OCI-LY3 (cell line): ENCODE results near the gene CNTRL.
"Not testable (repeated sequence)": the region's sequence is repeated elsewhere in the genome, so short reads cannot be mapped to it uniquely, and the experiment has no call there.

Experiments used
- H2AFZ ChIP-seq: fragments of 200-600, 300-600 bp; shearing (Covaris generic); 2 replicates; pipeline ENCODE4 v1.6.0; 2014; ENCODE audit warnings: antibody characterized with exemption, low read depth, low read length
- H3K27ac ChIP-seq: fragments of 200-600, 300-600 bp; sonication (generic); 2 replicates; pipeline ENCODE4 v1.5.1; 2014; ENCODE audit warnings: mild to moderate bottlenecking, low read length, moderate library complexity, mixed read lengths
- H3K27me3 ChIP-seq: fragments of 200-600, 300-600 bp; sonication (generic); 2 replicates; pipeline ENCODE4 v1.6.1; 2014; ENCODE audit warnings: low read depth, low read length, mixed read lengths
- H3K36me3 ChIP-seq: fragments of 200-600, 300-600 bp; sonication (generic); replicated peaks from 2 replicates; pipeline ENCODE3; 2014; ENCODE audit warnings: low read depth, low read length, mixed read lengths
- H3K4me1 ChIP-seq: fragments of 300-600, 200-600 bp; sonication (generic); 2 replicates; pipeline ENCODE4 v1.6.1; 2014; ENCODE audit warnings: low read length, mixed read lengths
- H3K4me2 ChIP-seq: fragments of 200-600, 300-600 bp; sonication (generic); 2 replicates; pipeline ENCODE4 v1.6.1; 2014; ENCODE audit warnings: low read length, mixed read lengths
- H3K4me3 ChIP-seq: fragments of 300-600, 200-600 bp; sonication (generic); 2 replicates; pipeline ENCODE4 v1.5.1; 2014; ENCODE audit warnings: antibody characterized with exemption, mild to moderate bottlenecking, low read length, moderate library complexity
- H3K79me2 ChIP-seq: fragments of 300-600, 200-600 bp; shearing (Covaris generic); 2 replicates; pipeline ENCODE4 v1.6.1; 2014; ENCODE audit warnings: mild to moderate bottlenecking, low read length, mixed read lengths
- H3K9ac ChIP-seq: fragments of 300-600, 200-600 bp; shearing (Covaris generic); 2 replicates; pipeline ENCODE4 v1.6.0; 2014; ENCODE audit warnings: mild to moderate bottlenecking, low read length, moderate library complexity
- H3K9me3 ChIP-seq: fragments of 200-600, 300-600 bp; shearing (Covaris generic); 2 replicates; pipeline ENCODE4 v1.6.1; 2014; ENCODE audit warnings: low read length, mixed read lengths; ENCODE audit not compliant: insufficient read depth
- H4K20me1 ChIP-seq: fragments of 200-600, 300-600 bp; sonication (generic); 2 replicates; pipeline ENCODE4 v1.6.1; 2016; ENCODE audit warnings: low read length, mixed read lengths; ENCODE audit not compliant: insufficient read depth
- EZH2phosphoT487 ChIP-seq: fragments of 200-600 bp; shearing (Covaris generic); IDR thresholded peaks from 2 replicates; pipeline ENCODE4 v1.6.1; 2018; ENCODE audit warnings: antibody characterized with exemption, mixed run types, low read depth
- TF ChIP-seq, protein P1 (sequence below): fragments of 200-600, 300-600 bp; sonication (generic); IDR thresholded peaks from 2 replicates; pipeline ENCODE4 v1.5.1; 2014; ENCODE audit warnings: antibody characterized with exemption, low read length, low read depth

The CNTRL gene

DNA sequence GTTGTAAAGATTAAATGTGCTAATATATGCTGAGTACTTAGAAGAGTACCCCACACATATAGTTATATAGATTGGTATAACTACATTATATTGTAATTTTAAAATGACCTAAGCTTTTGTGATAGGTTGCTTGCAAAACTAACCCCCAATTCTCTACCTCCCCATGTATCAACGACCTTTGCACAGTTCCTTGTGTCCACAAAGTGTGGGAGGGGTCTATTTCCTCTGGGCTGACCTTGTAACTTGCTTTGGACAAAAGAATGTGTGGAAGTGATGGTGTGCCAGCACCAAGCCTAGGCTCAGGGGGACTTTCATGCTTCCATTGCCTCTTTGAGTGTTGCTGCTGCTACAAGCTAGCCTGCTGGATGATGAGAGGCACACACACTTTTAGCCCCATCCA is 45.3 kb upstream of the CNTRL start:
- H3K36me3 ChIP-seq, result no peaks in the 10 kb centered on the region
- no peaks in the 10 kb centered on the region for H3K4me1 ChIP-seq
- no peak overlapping the region for H3K27ac ChIP-seq
- H4K20me1 ChIP-seq, result no peaks in the 10 kb centered on the region
- no peak overlapping the region for H3K9ac ChIP-seq
- TF ChIP-seq, protein P1, sequence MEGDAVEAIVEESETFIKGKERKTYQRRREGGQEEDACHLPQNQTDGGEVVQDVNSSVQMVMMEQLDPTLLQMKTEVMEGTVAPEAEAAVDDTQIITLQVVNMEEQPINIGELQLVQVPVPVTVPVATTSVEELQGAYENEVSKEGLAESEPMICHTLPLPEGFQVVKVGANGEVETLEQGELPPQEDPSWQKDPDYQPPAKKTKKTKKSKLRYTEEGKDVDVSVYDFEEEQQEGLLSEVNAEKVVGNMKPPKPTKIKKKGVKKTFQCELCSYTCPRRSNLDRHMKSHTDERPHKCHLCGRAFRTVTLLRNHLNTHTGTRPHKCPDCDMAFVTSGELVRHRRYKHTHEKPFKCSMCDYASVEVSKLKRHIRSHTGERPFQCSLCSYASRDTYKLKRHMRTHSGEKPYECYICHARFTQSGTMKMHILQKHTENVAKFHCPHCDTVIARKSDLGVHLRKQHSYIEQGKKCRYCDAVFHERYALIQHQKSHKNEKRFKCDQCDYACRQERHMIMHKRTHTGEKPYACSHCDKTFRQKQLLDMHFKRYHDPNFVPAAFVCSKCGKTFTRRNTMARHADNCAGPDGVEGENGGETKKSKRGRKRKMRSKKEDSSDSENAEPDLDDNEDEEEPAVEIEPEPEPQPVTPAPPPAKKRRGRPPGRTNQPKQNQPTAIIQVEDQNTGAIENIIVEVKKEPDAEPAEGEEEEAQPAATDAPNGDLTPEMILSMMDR, result no peak
- no peak for TF ChIP-seq EZH2phosphoT487
- H3K4me2 ChIP-seq, result no peak overlapping the region
- H3K79me2 ChIP-seq, result no peaks in the 10 kb centered on the region
- no peaks in the 10 kb centered on the region for H3K27me3 ChIP-seq
- H3K9me3 ChIP-seq, result no peaks in the 10 kb centered on the region
- H3K4me3 ChIP-seq, result no peak overlapping the region
- no peak overlapping the region for H2AFZ ChIP-seq

DNA sequence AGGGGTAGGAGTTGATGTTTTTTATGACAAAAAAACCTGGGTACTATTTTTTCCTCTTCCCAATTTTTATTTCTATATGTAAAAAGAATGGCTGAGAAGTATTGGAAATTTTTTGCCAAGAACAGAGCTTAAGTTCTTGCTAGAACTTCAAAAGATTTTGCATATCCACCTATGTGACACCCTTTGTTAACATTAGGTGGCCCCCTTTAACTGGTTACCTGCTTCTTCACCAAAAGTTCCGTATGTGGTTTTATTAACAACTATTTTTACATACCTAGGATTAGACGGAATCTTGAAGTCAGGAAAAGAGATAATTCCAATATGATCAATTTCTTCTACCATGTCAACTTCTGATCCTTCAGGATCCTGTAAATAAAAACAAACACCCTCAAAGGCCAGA is 40.2 kb upstream of the CNTRL start:
- H3K36me3 ChIP-seq, result no peaks in the 10 kb centered on the region
- no peaks in the 10 kb centered on the region for H3K4me1 ChIP-seq
- no peaks in the 10 kb centered on the region for H3K9me3 ChIP-seq
- no peak overlapping the region for H3K27ac ChIP-seq
- TF ChIP-seq EZH2phosphoT487, result no peak
- TF ChIP-seq, protein P1, result peak; percentile 43
- H2AFZ ChIP-seq, result no peak overlapping the region
- no peak overlapping the region for H3K4me2 ChIP-seq
- no peaks in the 10 kb centered on the region for H4K20me1 ChIP-seq
- H3K27me3 ChIP-seq, result no peaks in the 10 kb centered on the region
- H3K9ac ChIP-seq, result no peak overlapping the region
- no peaks in the 10 kb centered on the region for H3K79me2 ChIP-seq
- H3K4me3 ChIP-seq, result no peak overlapping the region

DNA sequence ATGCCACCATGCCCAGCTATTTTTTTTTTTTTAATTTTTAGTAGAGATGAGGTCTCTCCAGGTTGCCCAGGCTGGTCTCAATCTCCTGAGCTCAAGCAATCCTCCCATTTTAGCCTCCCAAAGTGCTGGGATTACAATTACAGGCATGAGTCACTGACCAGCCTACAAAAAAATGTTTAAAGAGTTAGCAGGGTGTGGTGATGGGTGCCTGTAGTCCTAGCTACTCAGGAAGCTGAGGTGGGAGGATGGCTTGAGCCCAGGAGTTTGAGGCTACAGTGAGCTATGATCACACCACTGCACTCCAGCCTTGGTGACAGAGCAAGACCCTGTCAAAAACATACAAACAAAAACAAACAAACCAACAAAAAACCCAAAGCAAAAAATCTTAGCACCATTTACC is 39.0 kb upstream of the CNTRL start:
- not testable (repeated sequence) for H3K27ac ChIP-seq, H3K4me1 ChIP-seq, H3K9ac ChIP-seq, H3K79me2 ChIP-seq, H3K36me3 ChIP-seq, H3K4me2 ChIP-seq, H3K27me3 ChIP-seq, H3K9me3 ChIP-seq, H2AFZ ChIP-seq, H3K4me3 ChIP-seq, H4K20me1 ChIP-seq

DNA sequence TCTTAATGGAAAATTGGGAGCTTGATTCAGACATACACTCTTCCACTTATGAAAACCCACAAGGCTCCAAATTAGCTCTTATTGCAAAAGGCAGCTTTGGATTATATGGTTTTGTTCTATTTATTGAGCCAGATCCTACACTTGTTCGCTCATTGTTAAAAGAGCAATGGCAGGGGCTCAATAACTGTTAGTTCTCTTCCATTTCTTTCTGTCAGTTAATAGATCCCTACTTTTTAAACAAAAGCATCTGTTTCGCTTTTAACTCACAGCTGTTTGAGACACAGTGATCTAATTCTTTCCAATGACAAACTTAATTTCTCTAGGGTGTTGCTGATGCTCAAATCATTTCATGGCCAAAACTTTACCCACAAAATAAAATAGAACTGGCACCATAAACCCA is 36.4 kb upstream of the CNTRL start:
- no peaks in the 10 kb centered on the region for H3K79me2 ChIP-seq

More for the DNA sequence above, 36.4 kb upstream of the CNTRL start:
- Histone ChIP-seq H3K27ac (no peak overlapping the region), H3K9ac (no peak overlapping the region), H3K36me3 (no peaks in the 10 kb centered on the region), H3K4me3 (no peak overlapping the region), H3K4me1 (no peaks in the 10 kb centered on the region), H2AFZ (no peak overlapping the region), H3K27me3 (no peaks in the 10 kb centered on the region), H4K20me1 (no peaks in the 10 kb centered on the region), H3K9me3 (no peaks in the 10 kb centered on the region), H3K4me2 (no peak overlapping the region)
- no peak for TF ChIP-seq EZH2phosphoT487
- TF ChIP-seq, protein P1, result no peak
